ENCODE data around the gene ARHGEF38.

ARHGEF38 gene

DNA sequence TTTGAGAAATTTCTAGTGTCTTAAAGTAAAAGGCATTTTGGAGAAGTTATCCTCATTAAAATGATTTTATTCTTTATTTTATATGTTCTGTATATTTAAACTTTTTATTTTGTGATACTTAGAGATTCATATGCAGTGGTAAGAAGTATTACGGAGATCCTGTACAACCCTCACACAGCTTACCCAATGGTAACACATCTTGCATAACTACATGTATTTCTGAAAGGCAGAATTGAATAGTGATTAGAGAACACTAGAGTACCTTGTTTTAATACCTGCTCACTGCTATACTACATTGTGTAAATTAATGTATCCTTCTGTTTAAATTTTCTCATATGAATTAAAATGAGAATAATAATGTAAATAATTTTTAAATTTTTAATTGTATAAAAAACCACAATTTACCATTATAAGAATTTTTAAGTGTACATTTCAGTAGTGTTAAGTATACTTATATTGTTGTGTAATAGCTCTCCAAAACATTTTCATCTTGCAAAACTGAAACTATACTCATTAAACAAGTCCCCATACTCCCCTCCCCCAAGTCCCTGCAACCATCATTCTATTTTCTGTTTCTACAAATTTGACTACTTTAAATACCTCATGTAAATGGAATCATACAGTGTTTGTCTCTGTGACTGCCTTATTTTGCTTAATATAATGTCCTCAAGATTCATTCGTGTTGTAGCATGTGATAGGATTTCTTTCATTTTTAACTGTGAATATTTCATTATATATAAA, 110.7 kb downstream of the ARHGEF38 start:
- DNase-seq (ENCODE audit: low spot score): no peak
- TF ChIP-seq, protein P1, sequence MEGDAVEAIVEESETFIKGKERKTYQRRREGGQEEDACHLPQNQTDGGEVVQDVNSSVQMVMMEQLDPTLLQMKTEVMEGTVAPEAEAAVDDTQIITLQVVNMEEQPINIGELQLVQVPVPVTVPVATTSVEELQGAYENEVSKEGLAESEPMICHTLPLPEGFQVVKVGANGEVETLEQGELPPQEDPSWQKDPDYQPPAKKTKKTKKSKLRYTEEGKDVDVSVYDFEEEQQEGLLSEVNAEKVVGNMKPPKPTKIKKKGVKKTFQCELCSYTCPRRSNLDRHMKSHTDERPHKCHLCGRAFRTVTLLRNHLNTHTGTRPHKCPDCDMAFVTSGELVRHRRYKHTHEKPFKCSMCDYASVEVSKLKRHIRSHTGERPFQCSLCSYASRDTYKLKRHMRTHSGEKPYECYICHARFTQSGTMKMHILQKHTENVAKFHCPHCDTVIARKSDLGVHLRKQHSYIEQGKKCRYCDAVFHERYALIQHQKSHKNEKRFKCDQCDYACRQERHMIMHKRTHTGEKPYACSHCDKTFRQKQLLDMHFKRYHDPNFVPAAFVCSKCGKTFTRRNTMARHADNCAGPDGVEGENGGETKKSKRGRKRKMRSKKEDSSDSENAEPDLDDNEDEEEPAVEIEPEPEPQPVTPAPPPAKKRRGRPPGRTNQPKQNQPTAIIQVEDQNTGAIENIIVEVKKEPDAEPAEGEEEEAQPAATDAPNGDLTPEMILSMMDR (conservative IDR thresholded peaks at IDR 0.05; ENCODE audit: low read depth): no peak
- ChIA-PET CTCF (no interaction called here), POLR2A (ENCODE audit: low non-redundant PET) (no interaction called here)
- no peak overlapping the region for H3K27ac ChIP-seq

DNA sequence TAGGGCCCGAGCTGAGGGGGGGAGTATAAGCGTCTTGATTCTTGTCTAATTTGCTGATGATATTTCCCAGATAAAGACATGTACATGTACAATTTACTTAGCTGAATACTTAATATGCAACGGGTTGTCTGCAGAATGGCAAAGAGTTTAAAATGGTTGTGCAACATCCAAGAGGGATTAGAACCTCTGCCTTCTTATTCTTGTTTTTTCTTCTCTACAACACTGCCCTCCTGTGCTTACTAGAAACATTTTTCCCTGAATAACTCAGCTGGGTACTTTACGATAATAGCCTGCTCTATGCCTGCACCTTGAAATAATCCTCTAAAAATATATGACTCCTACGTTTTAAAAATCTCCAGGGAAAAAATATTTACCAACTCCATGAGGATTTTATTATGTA, 114.3 kb downstream of the ARHGEF38 start:
- ChIA-PET CTCF (interaction anchor here (0.6 to 3.8 kb wide), 8 partner anchors 9 to 1413 kb away, joined by 3 to 30 read pairs (median 4); partner anchors contain the start of gene PPA2), POLR2A (ENCODE audit: low non-redundant PET) (no interaction called here)
- peak; percentile 10 for DNase-seq (ENCODE audit: low spot score)

DNA sequence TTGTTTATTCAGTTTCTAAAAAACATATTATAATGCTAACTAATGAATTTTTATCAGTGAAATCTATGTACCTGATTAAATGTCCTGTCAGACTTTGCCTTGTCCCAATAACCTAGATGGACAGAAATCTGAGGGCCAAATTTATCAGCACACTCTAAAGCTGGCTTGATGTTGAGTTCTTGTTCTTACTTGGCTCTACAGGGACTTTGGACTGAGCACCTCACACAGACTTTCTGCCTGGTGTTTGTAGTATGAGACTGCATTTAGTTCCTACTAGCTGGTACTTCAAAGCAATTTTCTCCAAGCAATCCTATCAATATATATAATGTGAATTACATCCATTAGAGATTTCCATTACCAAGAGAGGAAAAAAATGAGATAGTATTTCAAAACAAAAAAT, 118.3 kb downstream of the ARHGEF38 start:
- ChIA-PET CTCF (no interaction called here), POLR2A (ENCODE audit: low non-redundant PET) (no interaction called here)
- no peak overlapping the region for H3K27ac ChIP-seq
- TF ChIP-seq, protein P1 (conservative IDR thresholded peaks at IDR 0.05; ENCODE audit: low read depth): no peak
- DNase-seq (ENCODE audit: low spot score): no peak

More for the DNA sequence above, 114.3 kb downstream of the ARHGEF38 start:
- TF ChIP-seq, protein P1 (conservative IDR thresholded peaks at IDR 0.05; ENCODE audit: low read depth): no peak
- H3K27ac ChIP-seq: no peak overlapping the region

DNA sequence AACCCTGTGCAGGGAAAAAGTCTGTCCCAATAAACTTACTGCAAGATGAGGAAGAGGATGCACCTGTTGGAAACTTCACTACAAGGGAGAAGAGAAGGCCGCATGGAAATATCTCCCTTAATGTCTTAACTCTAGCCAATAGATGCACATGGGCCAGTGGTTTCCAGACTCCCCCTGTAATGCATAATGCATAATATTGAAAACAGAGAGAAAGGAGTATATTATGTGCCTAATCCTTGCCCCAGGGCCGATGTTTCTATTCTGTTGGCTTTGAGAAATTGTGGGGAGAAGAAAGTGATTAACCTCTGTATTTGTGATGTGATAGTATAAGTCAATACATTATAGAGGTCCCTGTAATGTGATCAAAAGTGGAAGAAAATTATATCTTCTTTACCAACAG, 118.9 kb downstream of the ARHGEF38 start:
- DNase-seq (ENCODE audit: low spot score): no peak
- TF ChIP-seq, protein P1 (conservative IDR thresholded peaks at IDR 0.05; ENCODE audit: low read depth): no peak
- POLR2A ChIA-PET (ENCODE audit: low non-redundant PET): no interaction called here
- no peak overlapping the region for H3K27ac ChIP-seq
- CTCF ChIA-PET: no interaction called here

DNA sequence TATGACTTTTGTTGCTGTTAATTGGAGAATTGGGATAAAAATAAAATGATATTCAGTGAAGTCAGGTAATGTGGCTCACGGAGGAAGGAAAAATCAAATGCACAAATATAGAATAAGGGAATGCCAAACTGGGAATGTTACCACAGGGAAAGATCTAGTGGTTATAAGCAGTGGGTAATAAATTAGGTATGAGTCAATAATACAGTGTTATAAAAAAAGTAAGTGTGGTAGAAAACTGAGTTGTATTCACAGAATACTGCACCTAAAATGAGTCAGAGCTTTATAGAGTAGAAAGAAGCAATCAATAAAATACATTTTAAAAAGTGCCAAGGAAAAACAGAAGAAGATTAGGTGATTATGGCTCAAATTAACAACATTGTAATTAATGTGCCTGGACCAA, 121.6 kb downstream of the ARHGEF38 start:
- TF ChIP-seq, protein P1 (conservative IDR thresholded peaks at IDR 0.05; ENCODE audit: low read depth): no peak
- ChIA-PET CTCF (no interaction called here), POLR2A (ENCODE audit: low non-redundant PET) (no interaction called here)
- H3K27ac ChIP-seq: no peak overlapping the region
- no peak for DNase-seq (ENCODE audit: low spot score)

DNA sequence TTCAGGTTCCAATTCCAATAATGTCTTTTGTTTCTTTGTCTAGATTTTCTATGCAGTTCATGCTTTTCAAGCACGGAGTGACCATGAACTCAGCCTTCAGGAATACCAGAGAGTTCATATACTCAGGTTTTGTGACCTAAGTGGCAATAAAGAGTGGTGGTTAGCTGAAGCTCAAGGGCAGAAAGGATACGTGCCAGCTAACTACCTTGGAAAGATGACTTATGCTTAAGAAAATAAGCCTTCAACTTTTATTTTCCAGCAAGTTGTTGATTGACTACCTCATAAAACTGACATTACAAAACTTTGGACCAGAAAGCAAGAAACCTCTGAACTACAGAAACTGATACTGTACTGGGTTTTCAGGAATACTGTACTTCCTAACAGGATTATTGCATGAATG, 125.3 kb downstream of the ARHGEF38 start:
- ChIA-PET POLR2A (ENCODE audit: low non-redundant PET) (no interaction called here), CTCF (no interaction called here)
- no peak overlapping the region for H3K27ac ChIP-seq
- TF ChIP-seq, protein P1 (conservative IDR thresholded peaks at IDR 0.05; ENCODE audit: low read depth): no peak
- no peak for DNase-seq (ENCODE audit: low spot score)
